Activated naive CD4-positive, alpha-beta T cell (primary cell): ENCODE data around the gene MBD2.
"Not testable (repeated sequence)": the region's sequence is repeated elsewhere in the genome, so short reads cannot be mapped to it uniquely, and the experiment has no call there.

Source experiments
- DNase-seq, 4 experiments: peaks; one replicate each; lab custom pipeline; 2025; lab: John Stamatoyannopoulos, UW

MBD2 gene, protein sequence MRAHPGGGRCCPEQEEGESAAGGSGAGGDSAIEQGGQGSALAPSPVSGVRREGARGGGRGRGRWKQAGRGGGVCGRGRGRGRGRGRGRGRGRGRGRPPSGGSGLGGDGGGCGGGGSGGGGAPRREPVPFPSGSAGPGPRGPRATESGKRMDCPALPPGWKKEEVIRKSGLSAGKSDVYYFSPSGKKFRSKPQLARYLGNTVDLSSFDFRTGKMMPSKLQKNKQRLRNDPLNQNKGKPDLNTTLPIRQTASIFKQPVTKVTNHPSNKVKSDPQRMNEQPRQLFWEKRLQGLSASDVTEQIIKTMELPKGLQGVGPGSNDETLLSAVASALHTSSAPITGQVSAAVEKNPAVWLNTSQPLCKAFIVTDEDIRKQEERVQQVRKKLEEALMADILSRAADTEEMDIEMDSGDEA

DNA sequence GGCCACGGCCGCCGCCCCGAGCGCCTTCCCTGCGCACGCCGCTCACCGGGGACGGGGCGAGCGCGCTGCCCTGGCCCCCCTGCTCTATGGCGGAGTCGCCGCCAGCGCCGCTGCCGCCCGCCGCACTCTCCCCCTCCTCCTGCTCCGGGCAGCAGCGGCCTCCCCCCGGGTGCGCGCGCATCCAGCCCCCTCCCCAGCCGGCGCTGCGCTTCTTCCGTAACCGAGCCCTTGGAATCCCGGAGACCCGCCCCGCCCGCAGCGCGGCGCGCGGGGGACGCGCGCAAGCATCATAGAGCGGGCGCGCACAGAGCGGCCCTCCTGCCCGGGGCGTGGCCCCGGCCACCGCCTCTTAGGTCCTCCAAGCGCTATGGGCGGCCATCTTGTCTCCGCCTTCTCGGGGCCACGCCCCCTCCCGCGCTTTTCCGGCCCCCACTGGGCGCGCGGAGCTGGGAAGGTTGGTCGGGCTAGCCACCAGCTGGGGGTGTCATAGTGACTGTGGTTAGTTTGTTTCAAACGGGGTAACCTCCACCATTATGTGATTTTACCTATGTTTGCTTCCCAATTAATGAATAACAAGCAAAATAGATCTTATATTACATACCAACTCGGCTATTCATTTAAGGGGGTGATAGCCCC, at the start of gene MBD2:
TSS of gene MBD2 (minus strand) at position 291 of the 636 bp plus-strand sequence. CDS start at position 181, 110 bp downstream.
- DNase-seq, result peak; percentile 80 to 91 (median 84)

DNA sequence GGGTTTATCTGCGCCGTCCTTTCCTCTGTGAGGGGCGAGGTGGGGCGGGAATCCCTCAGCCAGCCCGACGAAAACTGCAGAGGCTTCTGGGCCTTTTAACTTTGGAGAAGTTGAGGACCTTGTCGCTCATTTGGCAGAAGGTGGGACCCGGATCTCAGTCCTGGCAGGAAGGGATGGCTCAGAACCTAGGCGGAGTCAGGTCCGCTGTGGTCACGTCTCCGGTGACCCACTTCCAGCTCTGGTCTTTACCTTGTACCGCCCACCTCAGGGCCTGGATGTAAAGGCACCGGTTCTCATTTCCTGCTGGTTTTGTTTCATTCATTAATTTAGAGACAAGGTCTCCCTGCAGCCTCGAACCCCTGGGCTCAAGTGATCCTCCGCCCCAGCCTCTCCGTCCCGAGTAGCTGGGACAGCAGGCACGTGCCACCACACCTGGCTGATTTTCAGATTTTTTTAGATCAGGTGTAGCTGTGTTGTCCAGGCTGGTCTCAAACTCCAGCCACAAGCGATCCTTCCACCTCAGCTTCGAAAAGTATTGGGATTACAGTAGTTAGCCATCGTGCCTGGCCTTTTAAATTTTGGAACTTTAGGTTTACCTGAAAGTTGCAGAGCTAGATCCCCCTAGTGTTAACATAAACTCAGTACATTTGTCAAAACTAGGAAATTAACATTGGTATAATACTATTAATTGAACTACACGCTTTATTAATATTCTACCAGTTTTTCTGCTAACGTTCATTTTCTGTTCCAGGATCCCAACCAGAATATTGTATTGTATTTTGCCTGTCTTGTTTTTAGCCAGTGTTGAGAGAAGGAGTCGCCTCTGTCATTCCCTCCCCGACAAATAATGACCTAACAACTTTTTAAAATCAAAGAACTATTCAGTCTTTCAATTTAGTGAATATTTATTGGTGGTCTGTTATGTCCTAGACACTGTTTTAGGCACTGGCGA, 45.7 kb upstream of the MBD2 start:
- DNase-seq, result peak in 1 of 4 experiments; percentile 6

DNA sequence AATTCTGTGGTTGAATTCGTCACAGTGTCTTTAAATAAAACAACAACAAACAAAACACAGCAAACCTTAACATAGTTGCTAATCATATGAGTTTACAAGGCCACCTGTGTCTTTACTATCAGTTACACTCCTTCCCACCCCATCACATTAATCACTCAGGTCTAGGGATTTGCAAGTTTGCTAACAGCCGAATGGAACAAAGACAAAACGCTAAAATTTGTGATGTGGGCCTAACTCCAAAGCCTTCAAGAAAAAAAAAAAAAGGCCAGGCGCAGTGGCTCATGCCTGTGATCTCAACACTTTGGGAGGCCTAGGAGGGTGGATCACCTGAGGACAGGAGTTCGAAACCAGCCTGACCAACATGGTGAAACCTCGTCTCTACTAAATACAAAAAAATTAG, 44.3 kb upstream of the MBD2 start:
- DNase-seq, result no peak

DNA sequence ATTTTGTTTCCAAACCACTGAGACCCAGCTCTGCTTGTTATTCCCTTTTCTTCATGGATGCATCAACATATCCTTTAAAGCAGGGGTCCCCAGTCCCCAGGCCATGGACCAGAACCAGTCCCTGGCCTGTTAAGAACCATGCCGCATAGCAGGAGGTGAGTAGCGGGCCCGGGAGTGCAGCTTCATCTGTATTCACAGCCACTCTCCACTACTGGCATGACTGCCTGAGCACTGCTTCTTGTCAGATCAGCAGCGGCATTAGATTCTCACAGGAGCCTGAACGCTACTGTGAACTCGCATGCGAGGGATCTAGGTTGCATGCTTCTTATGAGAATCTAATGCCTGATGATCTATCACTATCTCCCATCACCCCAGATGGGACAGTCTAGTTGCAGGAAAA, 43.2 kb upstream of the MBD2 start:
- no peak for DNase-seq

DNA sequence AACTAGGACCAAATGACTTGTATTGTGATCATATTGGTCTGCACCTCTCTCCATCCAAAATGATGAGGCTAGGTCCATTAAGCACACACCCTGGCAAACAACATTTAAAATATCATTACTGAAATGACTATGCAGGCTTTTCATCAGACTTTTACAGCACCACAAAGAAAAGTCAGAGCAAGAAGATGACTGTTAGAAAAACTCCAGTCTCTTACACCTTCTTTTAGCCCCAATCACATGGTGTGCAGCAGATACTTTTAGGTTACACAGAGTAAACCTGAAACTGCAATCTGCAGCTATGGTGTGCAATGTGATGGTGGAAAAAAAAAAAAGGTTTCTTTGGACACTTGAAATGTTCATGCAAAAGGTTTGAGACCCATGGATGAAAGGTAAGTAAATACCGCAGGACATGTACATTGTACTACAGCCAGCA, 39.5 kb upstream of the MBD2 start:
- DNase-seq, result no peak

DNA sequence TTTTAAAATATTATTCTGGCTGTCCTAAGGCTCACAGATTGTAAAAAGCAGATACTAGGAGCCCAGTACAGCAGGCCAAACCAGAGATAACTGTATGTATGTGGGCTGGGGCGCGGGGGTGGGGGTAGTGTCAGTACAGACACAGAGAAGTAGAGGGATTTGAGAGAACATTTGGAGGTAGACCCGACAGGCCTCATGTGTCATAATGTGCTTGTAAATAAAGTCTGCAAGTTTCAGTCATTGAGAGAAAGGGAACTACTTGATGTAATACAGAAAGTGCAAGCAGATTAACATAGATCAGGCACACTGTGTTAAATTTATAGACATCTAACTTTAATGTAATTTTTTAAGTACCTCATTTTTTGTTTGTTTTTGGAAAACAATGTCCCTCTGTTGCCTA, 37.4 kb upstream of the MBD2 start:
- peak in 1 of 4 experiments; percentile 5 for DNase-seq

DNA sequence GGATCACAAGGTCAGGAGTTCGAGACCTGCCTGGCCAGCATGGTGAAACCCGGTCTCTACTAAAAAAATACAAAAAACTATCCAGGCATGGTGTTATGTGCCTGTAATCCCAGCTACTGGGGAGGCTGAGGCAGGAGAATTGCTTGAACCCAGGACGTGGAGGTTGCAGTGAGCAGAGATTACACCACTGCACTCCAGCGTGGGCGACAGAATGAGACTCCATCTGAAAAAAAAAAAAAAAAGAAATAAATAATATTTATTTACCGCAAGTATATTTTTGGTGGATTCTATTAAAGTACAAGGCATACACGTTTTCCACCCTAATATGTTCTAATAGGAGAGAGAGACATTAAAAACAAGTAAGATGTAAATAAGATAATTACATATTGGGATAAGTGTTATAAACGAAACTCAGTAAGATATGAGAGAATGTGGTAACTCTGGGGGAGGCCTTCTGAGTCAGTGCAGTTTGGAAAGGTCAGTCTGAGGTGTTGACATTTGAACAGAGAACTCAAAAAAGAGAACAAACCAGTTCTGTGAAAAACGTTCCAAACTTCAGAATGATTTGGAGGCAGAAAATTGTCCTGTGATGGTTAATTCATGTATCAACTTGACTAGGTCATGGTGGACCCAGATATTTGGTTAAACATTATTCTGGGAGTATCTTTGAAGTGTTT, 36.1 kb upstream of the MBD2 start:
- DNase-seq, result no peak

DNA sequence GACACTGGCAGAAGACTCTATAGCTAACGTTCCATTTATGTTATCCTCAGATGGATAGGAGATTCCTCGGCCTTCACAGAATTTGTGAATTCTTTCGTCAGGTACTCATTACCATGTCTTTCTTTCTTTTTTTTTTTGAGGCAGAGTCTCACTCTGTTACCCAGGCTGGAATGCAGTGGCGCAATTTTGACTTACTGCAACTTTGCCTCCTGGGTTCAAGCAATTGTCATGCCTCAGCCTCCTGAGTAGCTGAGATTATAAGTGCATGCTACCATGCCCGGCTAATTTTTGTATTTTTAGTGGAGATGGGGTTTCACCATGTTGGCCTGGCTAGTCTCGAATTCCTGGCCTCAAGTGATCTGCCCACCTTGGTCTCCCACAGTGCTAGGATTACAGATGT, 33.3 kb upstream of the MBD2 start:
- not testable (repeated sequence) for DNase-seq

DNA sequence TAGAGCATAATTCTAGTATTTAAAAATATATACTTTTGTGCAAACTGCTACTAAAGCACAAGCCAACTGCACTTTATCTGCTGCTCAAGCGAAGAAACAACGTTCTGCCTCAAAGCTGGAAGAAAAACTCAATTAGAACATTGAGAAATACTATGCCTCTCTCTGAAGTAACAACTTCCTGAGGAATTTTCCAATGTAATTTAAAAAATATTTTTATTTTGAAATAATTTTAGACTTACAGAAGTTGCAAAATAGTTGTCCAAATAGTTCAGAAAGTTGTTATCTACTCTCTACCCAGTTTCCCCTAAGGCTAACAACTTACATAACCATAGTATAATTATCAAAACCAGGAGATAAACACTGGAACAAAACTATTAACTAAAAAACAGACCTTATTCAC, 32.5 kb upstream of the MBD2 start:
- DNase-seq, result no peak

DNA sequence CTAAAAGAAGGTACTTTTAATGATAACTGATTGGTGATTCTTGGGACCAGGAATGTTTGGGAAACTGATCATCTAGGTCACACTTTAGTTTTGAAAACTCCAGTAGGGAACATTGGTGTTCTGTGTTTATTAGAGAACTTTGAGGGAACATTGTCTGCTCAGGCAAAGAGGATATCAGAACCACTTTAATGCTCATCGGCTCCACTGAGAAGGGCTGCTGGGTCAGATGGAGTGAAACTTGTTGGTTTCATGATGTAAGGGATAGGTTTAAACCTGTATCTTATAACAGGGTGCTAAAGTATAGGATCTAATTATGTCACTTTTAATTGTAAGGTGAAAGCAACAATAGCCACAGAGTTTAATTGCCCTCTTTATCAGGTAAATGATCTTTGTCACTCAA, 30.7 kb upstream of the MBD2 start:
- DNase-seq, result no peak

DNA sequence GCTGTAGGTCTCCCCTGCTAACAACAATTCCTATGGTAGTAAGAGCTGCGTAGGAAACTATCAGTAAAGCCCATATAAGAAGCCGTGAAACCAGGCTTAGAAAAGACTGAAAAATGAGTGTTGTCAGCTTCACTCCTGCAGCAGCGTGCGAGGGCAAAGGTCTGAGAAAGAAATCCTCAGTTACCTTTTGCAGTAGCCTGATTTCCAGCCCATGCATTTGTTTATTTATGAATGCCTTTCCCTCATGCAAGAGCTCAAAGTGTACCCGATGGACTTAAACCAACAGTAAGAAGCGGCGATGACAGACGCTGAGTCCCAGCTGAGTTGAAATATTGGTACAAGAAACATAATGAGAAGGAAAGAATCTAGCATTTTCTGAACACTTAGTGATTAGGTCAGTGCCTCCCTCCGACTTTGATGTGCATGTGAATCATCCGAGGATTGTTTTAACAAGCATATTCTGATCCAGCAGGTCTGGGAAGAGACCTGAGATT, 29.8 kb upstream of the MBD2 start:
- DNase-seq, result no peak

DNA sequence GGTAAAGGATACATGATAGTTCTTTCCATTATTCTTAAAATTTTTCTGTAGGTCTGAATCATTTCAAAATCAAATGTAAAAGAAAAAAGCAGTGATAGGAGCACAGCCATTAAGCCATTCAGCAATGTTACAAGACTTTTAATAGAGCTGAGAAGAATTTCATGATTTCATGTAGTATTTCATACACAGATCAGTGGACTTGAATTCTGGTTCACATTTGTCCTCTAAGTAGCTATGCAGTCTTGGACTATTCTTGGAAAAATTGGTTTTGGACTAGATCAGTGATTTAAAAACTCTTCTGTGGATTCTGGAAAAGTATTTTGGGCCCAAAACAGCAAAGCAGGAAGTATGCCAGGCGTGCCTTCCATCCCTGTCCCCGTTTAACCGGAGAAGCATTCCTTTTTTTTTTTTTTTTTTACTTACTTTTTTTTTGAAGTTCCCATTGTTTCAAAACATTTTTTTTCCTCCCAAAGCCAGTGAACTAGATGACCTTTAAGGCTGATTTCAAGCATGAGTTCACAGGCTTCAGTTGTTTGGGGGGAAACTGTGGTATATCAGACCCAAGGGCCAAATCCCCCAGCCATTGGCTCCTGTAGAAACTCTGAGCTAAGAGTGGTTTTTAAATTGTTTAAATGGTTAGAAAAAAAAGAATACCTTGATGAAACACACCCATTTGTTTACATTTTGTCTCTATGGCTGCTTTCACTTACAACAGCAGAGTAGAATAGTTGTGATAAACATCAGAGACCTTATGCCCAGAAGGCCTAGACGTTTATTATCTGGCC, 27.3 kb upstream of the MBD2 start:
- no peak for DNase-seq

DNA sequence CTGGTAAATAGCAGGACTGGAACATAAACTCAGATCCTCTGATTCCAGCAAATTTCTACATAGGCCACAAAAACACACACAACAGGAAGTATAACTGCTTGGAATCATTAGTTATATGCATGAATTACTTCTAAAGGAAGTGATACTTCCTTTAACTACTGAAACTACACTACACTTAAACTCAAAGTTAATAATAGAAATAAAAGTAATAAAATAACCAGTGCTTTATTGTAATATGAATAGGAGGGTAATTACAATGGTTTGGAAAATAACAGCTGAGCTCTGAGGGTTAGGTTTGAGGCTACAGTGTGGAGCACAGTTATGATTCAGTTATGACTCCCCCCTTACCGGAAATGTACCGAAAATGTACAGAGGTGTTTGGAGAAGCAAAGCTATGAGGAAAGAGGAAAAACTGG, 26.4 kb upstream of the MBD2 start:
- no peak for DNase-seq

DNA sequence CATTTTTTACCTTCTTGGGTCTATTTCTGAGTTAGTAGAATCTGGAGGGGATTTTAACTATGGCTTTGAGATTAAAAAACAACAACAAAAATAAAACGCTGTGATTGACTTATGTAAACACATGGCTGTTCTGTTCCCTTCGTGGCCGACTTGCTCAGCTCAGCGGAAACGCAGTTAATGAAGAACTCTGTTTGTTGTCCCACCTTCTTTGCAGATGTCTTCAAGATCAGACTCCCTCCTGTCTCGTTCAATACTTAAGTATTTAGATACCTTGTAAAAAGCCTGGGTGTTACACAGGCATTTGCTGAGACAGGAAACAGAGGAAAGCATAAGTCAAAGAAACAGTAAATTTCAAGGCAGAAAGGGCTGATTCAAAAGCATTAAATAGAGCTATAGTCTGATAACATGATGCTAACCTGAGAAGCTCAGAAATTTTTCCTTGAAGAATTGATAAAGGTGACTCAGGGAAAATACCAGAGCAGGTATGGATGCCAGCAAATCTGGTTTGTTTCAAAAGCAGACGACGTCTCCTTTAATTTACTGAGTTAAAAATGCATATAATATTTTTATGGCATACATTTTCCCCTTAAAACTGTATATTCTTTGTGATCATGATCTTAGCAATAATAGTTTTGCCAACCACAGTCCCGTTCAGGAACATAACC, 23.2 kb upstream of the MBD2 start:
- no peak for DNase-seq

DNA sequence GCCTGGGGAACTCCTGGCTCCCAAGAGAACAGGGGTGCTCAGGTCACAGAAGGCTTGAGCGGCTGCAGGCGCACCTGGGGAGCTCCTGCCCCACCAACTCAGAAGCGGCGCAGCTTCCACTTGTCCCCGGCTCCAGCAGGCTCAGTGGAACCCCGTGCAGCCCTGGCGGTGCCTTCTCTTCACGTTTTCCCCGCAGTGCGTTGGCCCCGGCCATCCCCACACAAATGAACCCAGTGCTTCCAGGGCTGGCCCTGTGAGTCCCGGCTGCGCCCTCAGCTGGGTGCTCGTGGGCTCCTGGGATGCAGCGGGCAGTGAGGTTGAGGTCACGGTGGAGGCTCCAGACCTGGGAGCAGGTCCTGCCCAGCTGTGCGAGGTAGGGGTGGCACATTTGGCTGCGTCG, 17.9 kb upstream of the MBD2 start:
- no peak for DNase-seq

DNA sequence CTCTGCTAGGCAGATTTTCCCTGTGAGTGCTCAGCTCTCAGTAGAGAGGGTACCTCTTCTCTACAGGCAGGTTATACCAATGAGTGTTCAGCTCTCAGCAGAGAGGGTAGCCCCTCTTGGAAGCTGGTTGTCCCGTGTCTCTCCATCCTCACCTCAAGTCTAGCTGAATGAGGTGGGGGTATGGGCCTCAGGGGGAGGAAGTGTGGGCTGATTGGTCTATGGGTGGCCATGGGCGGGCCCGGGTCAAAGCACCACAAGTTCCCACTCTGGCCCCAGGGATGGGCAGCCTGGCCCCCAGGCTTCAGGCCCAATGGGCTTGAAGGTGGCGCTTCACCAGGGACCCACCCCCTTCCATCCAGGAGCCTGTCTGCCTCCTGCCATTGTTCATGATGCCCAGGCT, 17.0 kb upstream of the MBD2 start:
- DNase-seq, result no peak

DNA sequence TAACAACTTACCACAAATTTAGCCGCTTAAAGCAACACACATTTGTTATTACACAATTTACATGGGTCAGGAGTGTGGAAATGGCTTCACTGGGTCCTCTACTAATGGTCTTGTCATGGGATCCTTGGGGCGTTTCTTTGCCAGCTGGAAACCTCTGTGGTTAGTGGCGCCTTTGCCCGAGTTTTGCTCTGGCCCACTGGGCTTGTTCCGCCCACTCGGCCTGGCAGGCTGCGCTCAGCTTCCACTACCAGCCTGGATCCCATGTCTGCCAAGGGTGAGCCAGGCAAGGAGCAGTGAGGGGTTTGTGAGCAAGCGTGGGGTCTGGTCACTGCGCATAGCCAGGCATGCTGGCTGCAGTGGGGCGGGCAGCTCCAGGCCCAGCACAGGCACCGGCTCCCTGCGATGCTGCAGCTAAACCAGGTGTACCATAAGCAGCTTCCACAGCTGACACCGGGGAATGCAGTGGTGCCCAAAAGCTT, 16.2 kb upstream of the MBD2 start:
- no peak for DNase-seq

DNA sequence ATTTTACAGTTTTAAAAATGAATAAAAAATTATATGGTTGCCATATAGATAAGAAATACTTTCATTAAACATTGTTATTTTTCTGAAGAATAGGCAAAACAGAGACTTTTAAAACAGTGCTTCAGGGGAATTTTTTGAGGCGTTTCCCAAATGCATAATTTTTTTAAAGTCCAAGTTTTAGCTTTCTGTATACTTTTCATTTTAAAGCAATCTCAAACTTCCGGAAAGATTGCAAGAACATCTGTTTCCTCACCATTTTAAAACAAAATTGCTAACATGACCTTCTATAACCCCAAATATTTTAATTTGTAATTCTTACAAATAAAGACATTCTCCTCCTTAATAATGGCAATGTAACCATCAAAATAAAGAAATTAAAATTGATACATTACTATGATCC, 15.1 kb upstream of the MBD2 start:
- no peak for DNase-seq

DNA sequence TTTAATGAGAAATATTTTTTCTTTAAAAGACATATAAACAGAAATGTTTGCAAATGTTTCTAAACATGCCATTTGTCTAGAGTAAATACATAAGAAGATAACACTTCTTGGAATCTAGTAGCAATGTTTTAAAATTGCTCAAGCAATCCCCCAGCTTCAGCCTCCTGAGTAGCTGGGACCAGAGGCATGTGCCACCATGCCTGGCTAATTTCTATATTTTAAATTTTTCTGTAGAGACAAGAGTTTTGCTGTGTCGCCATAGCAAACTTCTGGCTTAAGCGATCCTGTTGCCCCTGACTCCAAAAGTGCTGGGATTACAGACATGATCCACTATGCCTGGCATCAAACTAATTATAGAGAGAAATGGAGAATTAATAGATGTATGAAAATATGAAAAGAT, 14.6 kb upstream of the MBD2 start:
- DNase-seq, result no peak
